ENCODE measurements around the gene CNTNAP5. TPM values are rescaled to one million over a fixed set of nuclear protein-coding genes. Genes with fewer than 3 reads are reported as not detected.

CNTNAP5 gene
- total RNA-seq, 1 donor, result not detected

GRCh38 chr2:124586835-124587234 lies 561.7 kb downstream of the CNTNAP5 start:
- H3K4me3 ChIP-seq (ENCODE audit: low read depth, low read length), result no peak overlapping the region
- no peak for DNase-seq (ENCODE audit: low read depth)
- TF ChIP-seq CTCF (IDR thresholded peaks at IDR 0.05; ENCODE audit: insufficient read depth, low read depth, low read length), result no peak

GRCh38 chr2:124589971-124590370 lies 564.9 kb downstream of the CNTNAP5 start:
- no peak overlapping the region for H3K4me3 ChIP-seq (ENCODE audit: low read depth, low read length)
- TF ChIP-seq CTCF (IDR thresholded peaks at IDR 0.05; ENCODE audit: insufficient read depth, low read depth, low read length), result no peak
- DNase-seq (ENCODE audit: low read depth), result no peak

- no peak overlapping the region for H3K4me3 ChIP-seq (ENCODE audit: low read depth, low read length)
- DNase-seq (ENCODE audit: low read depth), result no peak
- TF ChIP-seq CTCF (IDR thresholded peaks at IDR 0.05; ENCODE audit: insufficient read depth, low read depth, low read length), result no peak
These were observed 577.7 kb downstream of the CNTNAP5 start for GRCh38 chr2:124602759-124603158.

- no peak for TF ChIP-seq CTCF (IDR thresholded peaks at IDR 0.05; ENCODE audit: insufficient read depth, low read depth, low read length)
- no peak for DNase-seq (ENCODE audit: low read depth)
- no peak overlapping the region for H3K4me3 ChIP-seq (ENCODE audit: low read depth, low read length)
These were observed 579.9 kb downstream of the CNTNAP5 start for GRCh38 chr2:124604940-124605339.

GRCh38 chr2:124607679-124608078 lies 582.6 kb downstream of the CNTNAP5 start:
- no peak for DNase-seq (ENCODE audit: low read depth)
- no peak overlapping the region for H3K4me3 ChIP-seq (ENCODE audit: low read depth, low read length)
- no peak for TF ChIP-seq CTCF (IDR thresholded peaks at IDR 0.05; ENCODE audit: insufficient read depth, low read depth, low read length)

- TF ChIP-seq CTCF (IDR thresholded peaks at IDR 0.05; ENCODE audit: insufficient read depth, low read depth, low read length), result no peak
- DNase-seq (ENCODE audit: low read depth), result no peak
- no peak overlapping the region for H3K4me3 ChIP-seq (ENCODE audit: low read depth, low read length)
These were observed 584.6 kb downstream of the CNTNAP5 start for GRCh38 chr2:124609667-124610066.

DNA sequence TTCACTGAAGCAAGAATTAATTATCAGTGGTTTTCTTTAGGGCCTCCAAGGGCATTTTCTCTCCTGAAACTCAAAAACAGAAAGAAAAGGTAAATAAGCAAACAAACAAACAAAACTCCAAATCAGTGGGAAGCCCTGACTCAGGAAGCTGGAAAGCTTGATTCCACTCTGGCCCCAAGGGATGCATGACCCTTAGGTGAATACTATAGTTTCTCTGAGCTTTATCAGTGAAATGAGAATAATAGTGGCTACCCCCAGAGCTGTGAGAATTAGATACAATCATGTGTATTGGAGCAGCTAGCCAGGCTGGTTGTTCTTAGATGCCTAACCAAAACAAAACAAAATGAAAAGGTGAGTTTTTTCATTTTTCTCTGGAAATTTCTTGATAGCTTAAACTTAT lies 585.1 kb downstream of the CNTNAP5 start:
- no peak for TF ChIP-seq CTCF (IDR thresholded peaks at IDR 0.05; ENCODE audit: insufficient read depth, low read depth, low read length)
- no peak overlapping the region for H3K4me3 ChIP-seq (ENCODE audit: low read depth, low read length)
- no peak for DNase-seq (ENCODE audit: low read depth)
